ENCODE results near the gene EPB41. TPM values are rescaled to one million over a fixed set of nuclear protein-coding genes. Genes with fewer than 3 reads are reported as not detected.
A peak's percentile ranks its signal among the peaks of the same experiment; 100 is the strongest.
"Not testable (repeated sequence)": the region's sequence is repeated elsewhere in the genome, so short reads cannot be mapped to it uniquely, and the experiment has no call there.

EPB41 gene
- total RNA-seq, 2 donors from 2014 or later = 16.0 to 24.2 TPM

- intact Hi-C loops (cut with DNase I) = no loop called here
- no peak for ATAC-seq
- no peak for DNase-seq
Measured at GRCh38 chr1:29117381-29117780, 203.0 kb downstream of the EPB41 start.

- ATAC-seq (no peak), DNase-seq (no peak)
- intact Hi-C loops (cut with DNase I) = no loop called here
Measured at GRCh38 chr1:29119121-29119929, 205.0 kb downstream of the EPB41 start.

GRCh38 chr1:29120367-29120766 is 206.0 kb downstream of the EPB41 start:
- ATAC-seq (no peak), DNase-seq (no peak)
- intact Hi-C loops (cut with DNase I) = loop anchor here in 1 of 2 donors (5.0 kb wide), 1 partner anchor 62 kb away; the partner anchor contains the start of gene SRSF4

- ATAC-seq = no peak
Measured at GRCh38 chr1:29120947-29121485, 206.6 kb downstream of the EPB41 start.

GRCh38 chr1:29121516-29121935 is 207.2 kb downstream of the EPB41 start:
- DNase-seq = peak; percentile 24
- intact Hi-C loops (cut with DNase I) = loop anchor here in 1 of 2 donors (5.0 kb wide), 1 partner anchor 61 kb away; the partner anchor contains the start of gene SRSF4
- ATAC-seq = no peak

More at GRCh38 chr1:29120947-29121485, 206.6 kb downstream of the EPB41 start:
- intact Hi-C loops (cut with DNase I) = loop anchor here in 1 of 2 donors (5.0 kb wide), 1 partner anchor 61 kb away; the partner anchor contains the start of gene SRSF4
- peak; percentile 53 for DNase-seq

GRCh38 chr1:29121936-29122681 is 207.7 kb downstream of the EPB41 start:
- ATAC-seq (peak; percentile 3 to 5), DNase-seq (peak; percentile 49)
- intact Hi-C loops (cut with DNase I) = loop anchor here in 1 of 2 donors (5.0 kb wide), 1 partner anchor 60 kb away; the partner anchor contains the start of gene SRSF4

- intact Hi-C loops (cut with DNase I) = loop anchor here in 1 of 2 donors (5.0 kb wide), 1 partner anchor 60 kb away; the partner anchor contains the start of gene SRSF4
- peak; percentile 78 for DNase-seq
- peak; percentile 43 to 67 for ATAC-seq
Measured at GRCh38 chr1:29122682-29123052, 208.3 kb downstream of the EPB41 start.

- intact Hi-C loops (cut with DNase I) = loop anchor here in 1 of 2 donors (5.0 kb wide), 1 partner anchor 59 kb away; the partner anchor contains the start of gene SRSF4
- DNase-seq = peak; percentile 42
- ATAC-seq = peak; percentile 1
Measured at GRCh38 chr1:29123053-29123886, 208.9 kb downstream of the EPB41 start.

- ATAC-seq (peak; percentile 38 to 47), DNase-seq (peak; percentile 40)
- intact Hi-C loops (cut with DNase I) = loop anchor here in 1 of 2 donors (5.0 kb wide), 1 partner anchor 58 kb away; the partner anchor contains the start of gene SRSF4
Measured at GRCh38 chr1:29123887-29124365, 209.6 kb downstream of the EPB41 start, which contains the start of gene TMEM200B. Gene TMEM200B (minus strand): TSS chr1:29123903. CDS start chr1:29121828, 2,075 bp downstream.

GRCh38 chr1:29124366-29125236 is 210.2 kb downstream of the EPB41 start:
- intact Hi-C loops (cut with DNase I) = loop anchor here in 1 of 2 donors (5.0 kb wide), 1 partner anchor 58 kb away; the partner anchor contains the start of gene SRSF4
- ATAC-seq (peak; percentile 74 to 75), DNase-seq (peak; percentile 85)

- DNase-seq (no peak), ATAC-seq (no peak)
- intact Hi-C loops (cut with DNase I) = no loop called here
Measured at GRCh38 chr1:29125237-29125641, 210.9 kb downstream of the EPB41 start.

- intact Hi-C loops (cut with DNase I) = no loop called here
- DNase-seq (no peak), ATAC-seq (no peak)
Measured at GRCh38 chr1:29125788-29126187, 211.4 kb downstream of the EPB41 start.

GRCh38 chr1:29126198-29126597 is 211.8 kb downstream of the EPB41 start:
- ATAC-seq (no peak), DNase-seq (no peak)
- intact Hi-C loops (cut with DNase I) = no loop called here

GRCh38 chr1:29128739-29129138 is 214.4 kb downstream of the EPB41 start:
- ATAC-seq (no peak), DNase-seq (no peak)
- intact Hi-C loops (cut with DNase I) = no loop called here

GRCh38 chr1:29129916-29130315 is 215.5 kb downstream of the EPB41 start:
- ATAC-seq (no peak), DNase-seq (no peak)
- intact Hi-C loops (cut with DNase I) = no loop called here

- intact Hi-C loops (cut with DNase I); ATAC-seq; DNase-seq: not testable (repeated sequence)
Measured at GRCh38 chr1:29131056-29131455, 216.7 kb downstream of the EPB41 start.

Measured in left cardiac atrium (tissue), 4 donors.